Type B pancreatic cell (in vitro differentiated cells): ENCODE measurements around the gene LNX1. TPM values are rescaled to one million over a fixed set of nuclear protein-coding genes. Genes with fewer than 3 reads are reported as not detected.

Experiments used
- DNase-seq: peaks from one replicate; pipeline ENCODE4 v3.0.0; 2021; ENCODE audit warnings: mixed read lengths; ENCODE audit not compliant: unreplicated experiment; ENCODE audit errors: extremely low spot score
- H3K27ac Mint-ChIP-seq: 2 replicates; pipeline ENCODE4 v1.8.0; 2021; ENCODE audit warnings: mild to moderate bottlenecking, mixed read lengths
- H3K27me3 Mint-ChIP-seq: 2 replicates; pipeline ENCODE4 v1.8.0; 2021; ENCODE audit warnings: mixed read lengths
- H3K36me3 Mint-ChIP-seq: 2 replicates; pipeline ENCODE4 v1.8.0; 2021; ENCODE audit warnings: mixed read lengths
- H3K4me1 Mint-ChIP-seq: one replicate; pipeline ENCODE4 v1.8.0; 2021; ENCODE audit warnings: mixed read lengths; ENCODE audit not compliant: unreplicated experiment
- H3K4me3 Mint-ChIP-seq: 2 replicates; pipeline ENCODE4 v1.8.0; 2021; ENCODE audit warnings: mild to moderate bottlenecking, mixed read lengths
- H3K9me3 Mint-ChIP-seq: 2 replicates; pipeline ENCODE4 v1.8.0; 2021; ENCODE audit warnings: mixed read lengths
- total RNA-seq: library from RNA; stranded (reverse); gene quantifications from 2 replicates; pipeline ENCODE4 v1.2.1, GENCODE V29; 2021; ENCODE audit warnings: low replicate concordance
- TF ChIP-seq, protein P1 (sequence below): fragments of 200-600 bp; sonication (generic); conservative IDR thresholded peaks from 2 replicates; pipeline ENCODE4 v1.5.0; 2021; ENCODE audit warnings: antibody characterized with exemption, mild to moderate bottlenecking

Gene LNX1
- total RNA-seq, 1 donor from 2014 or later: 5.3 TPM

GRCh38 chr4:53598901-53599300, 7.6 kb upstream of the LNX1 start:
- H3K9me3 Mint-ChIP-seq: no peaks in the 10 kb centered on the region
- no peak overlapping the region for H3K4me3 Mint-ChIP-seq
- TF ChIP-seq, protein P1, sequence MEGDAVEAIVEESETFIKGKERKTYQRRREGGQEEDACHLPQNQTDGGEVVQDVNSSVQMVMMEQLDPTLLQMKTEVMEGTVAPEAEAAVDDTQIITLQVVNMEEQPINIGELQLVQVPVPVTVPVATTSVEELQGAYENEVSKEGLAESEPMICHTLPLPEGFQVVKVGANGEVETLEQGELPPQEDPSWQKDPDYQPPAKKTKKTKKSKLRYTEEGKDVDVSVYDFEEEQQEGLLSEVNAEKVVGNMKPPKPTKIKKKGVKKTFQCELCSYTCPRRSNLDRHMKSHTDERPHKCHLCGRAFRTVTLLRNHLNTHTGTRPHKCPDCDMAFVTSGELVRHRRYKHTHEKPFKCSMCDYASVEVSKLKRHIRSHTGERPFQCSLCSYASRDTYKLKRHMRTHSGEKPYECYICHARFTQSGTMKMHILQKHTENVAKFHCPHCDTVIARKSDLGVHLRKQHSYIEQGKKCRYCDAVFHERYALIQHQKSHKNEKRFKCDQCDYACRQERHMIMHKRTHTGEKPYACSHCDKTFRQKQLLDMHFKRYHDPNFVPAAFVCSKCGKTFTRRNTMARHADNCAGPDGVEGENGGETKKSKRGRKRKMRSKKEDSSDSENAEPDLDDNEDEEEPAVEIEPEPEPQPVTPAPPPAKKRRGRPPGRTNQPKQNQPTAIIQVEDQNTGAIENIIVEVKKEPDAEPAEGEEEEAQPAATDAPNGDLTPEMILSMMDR: no peak
- H3K36me3 Mint-ChIP-seq: no peaks in the 10 kb centered on the region
- H3K27me3 Mint-ChIP-seq: peaks cover 4% of the 10 kb centered on the region
- no peak overlapping the region for H3K27ac Mint-ChIP-seq
- peaks cover 11% of the 10 kb centered on the region for H3K4me1 Mint-ChIP-seq
- DNase-seq: no peak

DNA sequence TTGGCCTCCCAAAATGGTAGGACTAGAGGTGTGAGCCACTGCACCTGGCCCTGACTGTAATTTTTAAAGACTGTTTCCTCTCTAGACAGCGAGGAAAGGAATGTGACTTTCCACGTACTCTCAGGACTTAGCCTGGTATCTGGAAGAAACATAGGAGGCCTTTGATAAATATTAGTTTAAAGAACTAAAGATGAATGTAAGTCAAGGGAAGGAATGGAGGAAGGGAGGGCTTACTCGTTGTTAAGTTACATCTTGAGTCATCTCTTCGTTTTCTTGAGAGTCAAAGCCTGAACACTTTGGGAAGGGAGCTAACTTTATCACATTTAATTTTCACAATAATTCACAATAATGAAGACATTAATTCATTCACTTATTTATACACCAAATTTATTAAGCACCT, 7.2 kb upstream of the LNX1 start:
- H3K27ac Mint-ChIP-seq: no peak overlapping the region
- DNase-seq: no peak

GRCh38 chr4:53596901-53597300, 5.6 kb upstream of the LNX1 start:
- peaks cover 2% of the 10 kb centered on the region for H3K27me3 Mint-ChIP-seq
- peaks cover 16% of the 10 kb centered on the region for H3K4me1 Mint-ChIP-seq
- no peak for DNase-seq
- no peaks in the 10 kb centered on the region for H3K36me3 Mint-ChIP-seq
- no peaks in the 10 kb centered on the region for H3K9me3 Mint-ChIP-seq
- no peak overlapping the region for H3K27ac Mint-ChIP-seq
- TF ChIP-seq, protein P1: no peak
- no peak overlapping the region for H3K4me3 Mint-ChIP-seq

More for the DNA sequence above, 7.2 kb upstream of the LNX1 start:
- Mint-ChIP-seq H3K36me3 (no peaks in the 10 kb centered on the region), H3K9me3 (no peaks in the 10 kb centered on the region), H3K27me3 (peaks cover 4% of the 10 kb centered on the region), H3K4me1 (peaks cover 11% of the 10 kb centered on the region), H3K4me3 (no peak overlapping the region)
- TF ChIP-seq, protein P1: no peak

DNA sequence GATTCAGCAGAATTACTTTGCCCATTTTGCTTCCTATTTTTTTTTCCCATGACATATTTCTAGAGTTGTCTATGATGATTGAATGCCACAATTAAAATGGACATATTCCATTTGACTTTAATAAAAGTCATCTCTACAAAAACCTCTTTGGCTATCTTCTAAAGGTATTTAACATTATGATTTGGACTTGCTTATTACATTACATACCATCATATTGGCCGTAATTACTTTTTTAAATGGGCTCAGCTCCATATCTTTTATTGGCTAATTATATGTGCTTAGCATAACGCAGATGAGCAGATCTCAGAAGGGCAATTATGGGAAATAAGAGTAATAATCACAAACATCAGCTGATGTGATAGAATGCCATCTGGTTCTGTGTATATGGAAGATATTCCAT, 4.5 kb upstream of the LNX1 start:
- Mint-ChIP-seq H3K9me3 (no peaks in the 10 kb centered on the region), H3K4me1 (peaks cover 22% of the 10 kb centered on the region), H3K27me3 (no peaks in the 10 kb centered on the region), H3K27ac (no peak overlapping the region), H3K4me3 (no peak overlapping the region), H3K36me3 (no peaks in the 10 kb centered on the region)
- no peak for DNase-seq
- TF ChIP-seq, protein P1: no peak

DNA sequence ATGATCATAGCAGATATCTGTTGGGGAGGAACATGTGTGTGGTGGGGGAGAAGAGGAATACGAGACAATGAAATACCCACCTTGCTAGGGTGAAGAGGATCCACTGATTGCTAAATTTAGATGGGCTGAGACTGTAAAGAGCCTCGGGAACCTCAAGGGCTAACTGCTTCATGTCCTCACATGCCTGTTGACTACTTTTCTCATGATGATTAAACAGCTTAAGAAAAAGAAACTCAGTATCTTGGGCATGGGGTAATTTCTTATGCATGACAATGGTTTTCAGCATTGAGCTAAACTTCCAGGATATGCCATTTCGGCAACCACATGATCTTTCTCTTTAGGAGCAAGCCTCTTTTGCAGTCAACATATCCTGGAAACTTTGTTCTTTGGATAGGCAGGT, 3.9 kb upstream of the LNX1 start:
- TF ChIP-seq, protein P1: no peak
- H3K4me1 Mint-ChIP-seq: peaks cover 29% of the 10 kb centered on the region
- no peaks in the 10 kb centered on the region for H3K9me3 Mint-ChIP-seq
- no peak for DNase-seq
- no peaks in the 10 kb centered on the region for H3K27me3 Mint-ChIP-seq
- H3K27ac Mint-ChIP-seq: no peak overlapping the region
- no peak overlapping the region for H3K4me3 Mint-ChIP-seq
- H3K36me3 Mint-ChIP-seq: no peaks in the 10 kb centered on the region

GRCh38 chr4:53593765-53594164, 2.5 kb upstream of the LNX1 start:
- H3K4me1 Mint-ChIP-seq: peaks cover 40% of the 10 kb centered on the region
- H3K27ac Mint-ChIP-seq: peak overlapping the region; percentile 93
- TF ChIP-seq, protein P1: no peak
- DNase-seq: no peak
- H3K27me3 Mint-ChIP-seq: no peaks in the 10 kb centered on the region
- no peaks in the 10 kb centered on the region for H3K36me3 Mint-ChIP-seq
- no peaks in the 10 kb centered on the region for H3K9me3 Mint-ChIP-seq
- no peak overlapping the region for H3K4me3 Mint-ChIP-seq
